Measurements from ENCODE around the gene MYOD1. TPM values are rescaled to one million over a fixed set of nuclear protein-coding genes. Genes with fewer than 3 reads are reported as not detected.

MYOD1 gene
- total RNA-seq, 1 experiment from 2014 or later: not detected

GRCh38 chr11:17741487-17741886 is 22.1 kb downstream of the MYOD1 start:
- no peaks in the 10 kb centered on the region for H3K9me3 ChIP-seq (ENCODE audit: insufficient read depth, low read depth)
- DNase-seq: no peak
- H2AFZ ChIP-seq: no peak overlapping the region
- no peaks in the 10 kb centered on the region for H3F3A ChIP-seq (ENCODE audit: insufficient read depth, low read depth)
- no peak overlapping the region for H3K4me2 ChIP-seq
- no peaks in the 10 kb centered on the region for H3K9me2 ChIP-seq (ENCODE audit: insufficient read depth)
- no peak overlapping the region for H3K27ac ChIP-seq
- H3K27me3 ChIP-seq (ENCODE audit: insufficient read depth, low read depth): peaks cover 4% of the 10 kb centered on the region; the same call in 1 of the 2 replicates
- intact Hi-C loops (cut with micrococcal nuclease; ENCODE audit: unreplicated experiment): no loop called here
- ChIA-PET CTCF (no interaction called here), POLR2A (ENCODE audit: unreplicated experiment) (interaction anchor here (0.6 kb wide), 1 partner anchor 78 kb away, joined by 3 read pairs; no protein-coding TSS in a partner anchor)
- no peaks in the 10 kb centered on the region for H3K36me3 ChIP-seq (ENCODE audit: low read depth)
- TF ChIP-seq CTCF (conservative IDR thresholded peaks at IDR 0.05): no peak
- no peak for TF ChIP-seq EZH2 (IDR thresholded peaks at IDR 0.05; ENCODE audit: low read depth)
- H3K79me2 ChIP-seq (ENCODE audit: low read depth): no peaks in the 10 kb centered on the region
- H3K4me3 ChIP-seq: no peak overlapping the region
- H4K20me1 ChIP-seq (ENCODE audit: insufficient read depth): no peaks in the 10 kb centered on the region
- no TSS peak for BruUV-seq (replicated peaks)
- no peaks in the 10 kb centered on the region for H3K4me1 ChIP-seq (replicated peaks; ENCODE audit: insufficient read depth)

DNA sequence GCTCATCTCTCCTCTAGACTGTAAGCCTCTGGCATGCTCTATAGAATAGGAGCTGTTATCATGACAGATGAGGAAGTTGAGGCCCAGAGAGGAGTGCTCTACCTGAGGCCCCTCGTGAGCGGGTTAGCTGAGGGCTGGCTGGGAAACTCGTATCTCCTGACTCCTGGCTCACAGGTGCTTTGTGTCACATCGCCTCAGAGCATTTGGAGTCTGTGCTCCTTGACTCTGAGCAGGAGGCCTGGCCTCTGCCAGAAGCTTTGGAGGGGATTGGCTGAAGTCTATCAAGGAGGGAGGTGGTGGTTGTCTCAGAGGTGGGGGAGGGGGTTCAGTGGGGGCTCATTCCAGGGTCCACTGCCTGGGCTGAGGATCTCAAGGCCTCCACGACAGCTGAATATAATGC is 22.6 kb downstream of the MYOD1 start:
- Histone ChIP-seq H3K9me3 (ENCODE audit: insufficient read depth, low read depth) (no peaks in the 10 kb centered on the region), H3F3A (ENCODE audit: insufficient read depth, low read depth) (no peaks in the 10 kb centered on the region), H4K20me1 (ENCODE audit: insufficient read depth) (no peaks in the 10 kb centered on the region), H3K4me1 (replicated peaks; ENCODE audit: insufficient read depth) (no peaks in the 10 kb centered on the region), H2AFZ (no peak overlapping the region), H3K4me3 (no peak overlapping the region), H3K27me3 (ENCODE audit: insufficient read depth, low read depth) (peaks cover 4% of the 10 kb centered on the region; the same call in 1 of the 2 replicates), H3K79me2 (ENCODE audit: low read depth) (no peaks in the 10 kb centered on the region), H3K9me2 (ENCODE audit: insufficient read depth) (no peaks in the 10 kb centered on the region), H3K36me3 (ENCODE audit: low read depth) (no peaks in the 10 kb centered on the region), H3K27ac (no peak overlapping the region), H3K4me2 (no peak overlapping the region)
- intact Hi-C loops (cut with micrococcal nuclease; ENCODE audit: unreplicated experiment): no loop called here
- TF ChIP-seq CTCF (conservative IDR thresholded peaks at IDR 0.05) (no peak), EZH2 (IDR thresholded peaks at IDR 0.05; ENCODE audit: low read depth) (no peak)
- no TSS peak for BruUV-seq (replicated peaks)
- DNase-seq: no peak
- CTCF ChIA-PET: no interaction called here
- POLR2A ChIA-PET (ENCODE audit: unreplicated experiment): no interaction called here

GRCh38 chr11:17743026-17743807 is 23.8 kb downstream of the MYOD1 start:
- Histone ChIP-seq H2AFZ (no peak overlapping the region), H3K36me3 (ENCODE audit: low read depth) (no peaks in the 10 kb centered on the region), H3K4me2 (no peak overlapping the region), H3K79me2 (ENCODE audit: low read depth) (no peaks in the 10 kb centered on the region), H3F3A (ENCODE audit: insufficient read depth, low read depth) (no peaks in the 10 kb centered on the region), H3K4me3 (no peak overlapping the region), H3K9me2 (ENCODE audit: insufficient read depth) (no peaks in the 10 kb centered on the region), H3K27me3 (ENCODE audit: insufficient read depth, low read depth) (peaks cover 6% of the 10 kb centered on the region; the same call in 1 of the 2 replicates), H3K27ac (no peak overlapping the region), H3K9me3 (ENCODE audit: insufficient read depth, low read depth) (no peaks in the 10 kb centered on the region), H3K4me1 (replicated peaks; ENCODE audit: insufficient read depth) (no peaks in the 10 kb centered on the region), H4K20me1 (ENCODE audit: insufficient read depth) (no peaks in the 10 kb centered on the region)
- CTCF ChIA-PET: no interaction called here
- no TSS peak for BruUV-seq (replicated peaks)
- no peak for DNase-seq
- POLR2A ChIA-PET (ENCODE audit: unreplicated experiment): no interaction called here
- TF ChIP-seq CTCF (conservative IDR thresholded peaks at IDR 0.05) (no peak), EZH2 (IDR thresholded peaks at IDR 0.05; ENCODE audit: low read depth) (no peak)
- intact Hi-C loops (cut with micrococcal nuclease; ENCODE audit: unreplicated experiment): no loop called here
